Peyer's patch (tissue), 4 donors: Measurements from ENCODE around the gene LRATD1.

ENCODE experiments used
- CTCF ChIP-seq, 6 experiments: fragments of 450-650 bp in 4 of 6; fragments of 200-600 bp in 2 of 6; sonication (generic) in 1 of 6; IDR thresholded peaks; one replicate each; pipeline ENCODE4 v1.5.1; 2017 to 2019; ENCODE audit warnings: antibody characterized with exemption in 6 of 6, mild to moderate bottlenecking in 3 of 6, moderate library complexity in 1 of 6
- POLR2A ChIP-seq, 2 donors: fragments of 450-650 bp; IDR thresholded peaks; one replicate each; pipeline ENCODE4 v1.5.1; 2017; ENCODE audit warnings: antibody characterized with exemption in 2 of 2, mild to moderate bottlenecking in 2 of 2, moderate library complexity in 2 of 2

DNA sequence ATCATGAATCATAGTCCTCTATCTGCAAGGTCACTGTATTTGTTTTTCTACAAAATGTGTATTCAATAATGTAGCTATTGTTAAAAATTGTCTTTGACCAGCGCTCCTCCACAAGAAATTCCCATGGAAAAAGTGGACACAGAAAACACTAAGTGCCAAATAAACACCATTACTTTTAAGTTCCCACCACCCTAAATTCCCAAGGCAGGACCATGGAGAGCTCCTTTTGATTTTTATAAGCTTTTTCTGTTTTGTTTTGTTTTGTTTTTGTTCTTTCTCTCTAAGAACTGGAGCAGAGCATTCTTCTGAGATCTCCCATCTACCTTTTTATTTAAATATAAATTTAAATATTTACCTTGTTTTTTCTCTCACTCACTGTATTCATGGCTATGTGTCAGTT is 44.5 kb downstream of the LRATD1 start:
- TF ChIP-seq POLR2A (IDR thresholded peaks at IDR 0.05) (no peak), CTCF (IDR thresholded peaks at IDR 0.05) (no peak)
